ENCODE results near the gene CTNND2. TPM values are rescaled to one million over a fixed set of nuclear protein-coding genes. Genes with fewer than 3 reads are reported as not detected.

The CTNND2 gene
- total RNA-seq, 1 experiment from 2014 or later = not detected

DNA sequence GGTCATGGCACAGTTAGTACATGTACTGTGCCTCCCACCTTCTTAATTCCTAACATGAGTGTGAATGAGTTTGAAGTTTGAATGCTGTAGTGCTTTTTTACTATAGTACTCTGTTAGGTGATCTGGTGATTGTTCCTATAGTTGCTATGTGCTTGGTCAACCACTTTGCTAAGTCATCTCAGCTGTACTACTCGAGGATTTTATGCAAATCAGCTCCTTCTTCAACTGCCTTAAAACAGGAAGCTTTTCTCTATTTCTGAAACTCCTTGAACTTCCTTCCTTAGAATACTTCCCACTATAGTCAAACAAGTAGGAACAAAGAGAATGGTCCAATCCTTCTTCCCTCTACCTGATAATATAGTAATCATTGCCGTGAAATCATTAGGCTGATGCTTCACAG is 219.6 kb downstream of the CTNND2 start:
- ChIA-PET CTCF (no interaction called here), POLR2A (interaction anchor here (0.6 kb wide), 1 partner anchor 8 kb away, joined by 4 read pairs; no protein-coding TSS in a partner anchor)
- TF ChIP-seq, protein P1, sequence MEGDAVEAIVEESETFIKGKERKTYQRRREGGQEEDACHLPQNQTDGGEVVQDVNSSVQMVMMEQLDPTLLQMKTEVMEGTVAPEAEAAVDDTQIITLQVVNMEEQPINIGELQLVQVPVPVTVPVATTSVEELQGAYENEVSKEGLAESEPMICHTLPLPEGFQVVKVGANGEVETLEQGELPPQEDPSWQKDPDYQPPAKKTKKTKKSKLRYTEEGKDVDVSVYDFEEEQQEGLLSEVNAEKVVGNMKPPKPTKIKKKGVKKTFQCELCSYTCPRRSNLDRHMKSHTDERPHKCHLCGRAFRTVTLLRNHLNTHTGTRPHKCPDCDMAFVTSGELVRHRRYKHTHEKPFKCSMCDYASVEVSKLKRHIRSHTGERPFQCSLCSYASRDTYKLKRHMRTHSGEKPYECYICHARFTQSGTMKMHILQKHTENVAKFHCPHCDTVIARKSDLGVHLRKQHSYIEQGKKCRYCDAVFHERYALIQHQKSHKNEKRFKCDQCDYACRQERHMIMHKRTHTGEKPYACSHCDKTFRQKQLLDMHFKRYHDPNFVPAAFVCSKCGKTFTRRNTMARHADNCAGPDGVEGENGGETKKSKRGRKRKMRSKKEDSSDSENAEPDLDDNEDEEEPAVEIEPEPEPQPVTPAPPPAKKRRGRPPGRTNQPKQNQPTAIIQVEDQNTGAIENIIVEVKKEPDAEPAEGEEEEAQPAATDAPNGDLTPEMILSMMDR (IDR thresholded peaks at IDR 0.05; ENCODE audit: unreplicated experiment) = no peak
- H3K27ac Mint-ChIP-seq (ENCODE audit: low read depth, unreplicated experiment) = no peak overlapping the region
- no peak for DNase-seq (ENCODE audit: unreplicated experiment)
- H3K27me3 Mint-ChIP-seq (ENCODE audit: insufficient read depth, unreplicated experiment) = no peaks in the 10 kb centered on the region
- no peaks in the 10 kb centered on the region for H3K36me3 Mint-ChIP-seq (ENCODE audit: insufficient read depth, unreplicated experiment)
- H3K4me1 Mint-ChIP-seq (ENCODE audit: insufficient read depth, unreplicated experiment) = no peaks in the 10 kb centered on the region
- intact Hi-C loops (cut with micrococcal nuclease) = no loop called here
- BruUV-seq (replicated peaks) = no TSS peak
- H3K4me3 Mint-ChIP-seq (ENCODE audit: unreplicated experiment) = no peak overlapping the region
- H3K9me3 Mint-ChIP-seq (ENCODE audit: unreplicated experiment) = no peaks in the 10 kb centered on the region

DNA sequence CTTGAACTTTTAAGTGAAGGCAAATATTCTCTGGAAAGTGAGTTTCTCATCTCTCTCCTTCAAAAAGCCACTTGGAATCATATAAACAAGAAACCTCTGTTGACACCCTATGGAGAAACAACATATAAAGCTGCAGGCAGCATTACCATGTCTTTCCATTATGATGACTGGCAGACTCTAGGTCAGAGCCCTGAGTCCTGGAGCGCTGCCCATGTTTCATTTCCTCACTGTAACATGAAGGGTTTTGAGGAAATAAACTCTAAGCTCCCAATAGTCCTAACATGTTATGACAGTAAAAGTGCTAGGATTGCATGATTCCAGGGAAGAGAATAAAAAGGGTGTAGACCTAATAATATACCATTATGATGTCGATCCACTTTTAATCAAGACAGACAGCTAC is 220.6 kb downstream of the CTNND2 start:
- Mint-ChIP-seq H3K9me3 (ENCODE audit: unreplicated experiment) (no peaks in the 10 kb centered on the region), H3K27me3 (ENCODE audit: insufficient read depth, unreplicated experiment) (no peaks in the 10 kb centered on the region), H3K27ac (ENCODE audit: low read depth, unreplicated experiment) (no peak overlapping the region), H3K4me1 (ENCODE audit: insufficient read depth, unreplicated experiment) (no peaks in the 10 kb centered on the region), H3K36me3 (ENCODE audit: insufficient read depth, unreplicated experiment) (no peaks in the 10 kb centered on the region), H3K4me3 (ENCODE audit: unreplicated experiment) (no peak overlapping the region)
- no peak for DNase-seq (ENCODE audit: unreplicated experiment)
- intact Hi-C loops (cut with micrococcal nuclease) = no loop called here
- TF ChIP-seq, protein P1 (IDR thresholded peaks at IDR 0.05; ENCODE audit: unreplicated experiment) = no peak
- no TSS peak for BruUV-seq (replicated peaks)
- POLR2A ChIA-PET = interaction anchor here (0.6 kb wide), 1 partner anchor 10 kb away, joined by 3 read pairs; no protein-coding TSS in a partner anchor
- CTCF ChIA-PET = interaction anchor here (0.7 kb wide), 1 partner anchor 34 kb away, joined by 3 read pairs; no protein-coding TSS in a partner anchor

DNA sequence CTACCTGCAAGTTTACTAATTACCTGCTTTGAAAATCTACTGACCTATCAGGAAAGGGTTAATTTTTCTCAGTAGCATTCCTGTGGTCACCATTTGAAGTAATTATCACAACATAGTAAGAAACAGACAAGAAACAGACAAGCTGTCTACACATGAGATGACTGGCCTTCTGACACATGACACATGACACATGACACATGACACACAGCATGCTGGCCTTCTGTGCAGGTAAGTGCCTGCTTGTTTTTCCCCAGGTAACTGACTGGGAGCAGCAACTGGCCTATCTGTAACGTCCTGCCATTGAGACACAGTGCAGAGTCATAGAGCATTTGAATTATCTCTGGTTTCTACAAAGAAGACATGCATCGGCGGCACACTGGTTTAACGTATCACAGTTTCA is 222.4 kb downstream of the CTNND2 start:
- Mint-ChIP-seq H3K27me3 (ENCODE audit: insufficient read depth, unreplicated experiment) (no peaks in the 10 kb centered on the region), H3K4me3 (ENCODE audit: unreplicated experiment) (no peak overlapping the region), H3K27ac (ENCODE audit: low read depth, unreplicated experiment) (no peak overlapping the region), H3K36me3 (ENCODE audit: insufficient read depth, unreplicated experiment) (no peaks in the 10 kb centered on the region), H3K4me1 (ENCODE audit: insufficient read depth, unreplicated experiment) (no peaks in the 10 kb centered on the region), H3K9me3 (ENCODE audit: unreplicated experiment) (no peaks in the 10 kb centered on the region)
- CTCF ChIA-PET = no interaction called here
- no TSS peak for BruUV-seq (replicated peaks)
- intact Hi-C loops (cut with micrococcal nuclease) = no loop called here
- POLR2A ChIA-PET = no interaction called here
- no peak for DNase-seq (ENCODE audit: unreplicated experiment)
- TF ChIP-seq, protein P1 (IDR thresholded peaks at IDR 0.05; ENCODE audit: unreplicated experiment) = no peak

DNA sequence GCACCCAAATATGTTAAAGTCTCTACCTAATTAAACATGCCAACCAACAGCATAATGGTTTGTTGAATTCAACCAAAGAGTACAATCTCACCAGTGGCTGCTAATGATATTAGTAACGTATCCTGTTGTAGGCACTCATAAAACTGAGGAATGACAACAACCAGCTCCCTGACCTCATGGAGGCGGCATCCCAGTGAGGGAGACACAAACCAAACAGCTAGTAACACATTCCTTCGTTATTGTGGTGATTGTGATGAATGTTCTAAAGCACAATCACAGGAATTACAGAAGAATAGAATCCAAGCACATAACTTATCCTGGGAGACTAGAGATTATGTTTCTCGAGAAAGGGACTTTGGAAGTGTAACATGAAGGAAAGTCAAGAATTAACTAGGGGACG is 224.6 kb downstream of the CTNND2 start:
- intact Hi-C loops (cut with micrococcal nuclease) = no loop called here
- CTCF ChIA-PET = no interaction called here
- POLR2A ChIA-PET = no interaction called here
- no peak overlapping the region for H3K27ac Mint-ChIP-seq (ENCODE audit: low read depth, unreplicated experiment)
- no peaks in the 10 kb centered on the region for H3K36me3 Mint-ChIP-seq (ENCODE audit: insufficient read depth, unreplicated experiment)
- H3K27me3 Mint-ChIP-seq (ENCODE audit: insufficient read depth, unreplicated experiment) = no peaks in the 10 kb centered on the region
- H3K4me3 Mint-ChIP-seq (ENCODE audit: unreplicated experiment) = no peak overlapping the region
- no TSS peak for BruUV-seq (replicated peaks)
- H3K4me1 Mint-ChIP-seq (ENCODE audit: insufficient read depth, unreplicated experiment) = no peaks in the 10 kb centered on the region
- H3K9me3 Mint-ChIP-seq (ENCODE audit: unreplicated experiment) = no peaks in the 10 kb centered on the region
- no peak for DNase-seq (ENCODE audit: unreplicated experiment)
- TF ChIP-seq, protein P1 (IDR thresholded peaks at IDR 0.05; ENCODE audit: unreplicated experiment) = no peak

Data from MCF 10A (cell line).